Renal pelvis (tissue), 4 donors: ENCODE measurements around the gene RAB40C. TPM values are rescaled to one million over a fixed set of nuclear protein-coding genes. Genes with fewer than 3 reads are reported as not detected.

Source experiments
- DNase-seq: peaks from one replicate; pipeline ENCODE4 v3.0.0-alpha.2; 2013
- polyA plus RNA-seq, 3 donors: library from polyadenylated mRNA; unstranded; fragments of 120-200 nt; gene quantifications; one replicate each; pipeline ENCODE4 v1.2.1, GENCODE V29; 2013; ENCODE audit not compliant: insufficient read length in 3 of 3

Gene RAB40C
- polyA plus RNA-seq, 3 donors: 24.5 to 33.9 (median 24.6) TPM

DNA sequence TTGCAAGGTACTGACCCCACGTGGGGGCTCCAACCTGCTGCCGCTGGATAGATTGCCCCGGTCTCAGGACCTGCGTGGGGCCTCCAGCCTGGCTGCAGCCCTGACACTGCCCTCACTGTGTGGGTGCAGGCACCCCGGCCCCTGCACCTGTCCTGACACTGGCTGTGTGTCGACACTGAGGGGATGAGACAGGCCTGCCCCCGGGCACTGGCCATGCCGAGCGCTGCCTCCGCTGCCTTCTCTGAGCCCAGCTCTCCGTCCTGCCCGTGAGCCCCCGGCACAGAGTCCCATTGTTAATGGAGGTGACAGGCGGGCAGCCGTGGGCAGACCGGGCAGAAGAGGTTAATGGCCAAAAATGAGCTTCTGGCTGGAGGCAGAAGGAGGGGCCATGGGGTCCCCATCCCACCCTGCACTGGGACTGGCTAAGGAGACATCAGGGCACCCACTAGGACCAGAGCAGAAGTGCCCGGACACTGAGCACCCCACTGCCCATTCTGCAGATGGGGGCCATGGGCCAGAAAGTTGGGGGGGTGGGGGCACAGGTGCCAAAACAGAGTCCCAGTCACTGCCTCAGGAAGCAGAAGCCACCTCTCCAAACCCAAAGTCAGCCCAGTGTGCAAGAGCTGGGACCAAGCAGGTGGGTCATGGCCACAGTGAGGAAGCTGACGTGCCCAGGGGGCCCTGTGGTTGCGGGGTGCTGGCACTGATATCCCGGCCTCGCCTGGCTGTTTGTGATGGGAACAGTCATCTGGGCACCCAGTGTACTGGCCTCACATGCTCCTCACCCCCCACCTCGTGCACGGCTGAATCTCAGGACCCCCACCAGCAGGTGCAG, 32.2 kb upstream of the RAB40C start:
- DNase-seq: no peak

DNA sequence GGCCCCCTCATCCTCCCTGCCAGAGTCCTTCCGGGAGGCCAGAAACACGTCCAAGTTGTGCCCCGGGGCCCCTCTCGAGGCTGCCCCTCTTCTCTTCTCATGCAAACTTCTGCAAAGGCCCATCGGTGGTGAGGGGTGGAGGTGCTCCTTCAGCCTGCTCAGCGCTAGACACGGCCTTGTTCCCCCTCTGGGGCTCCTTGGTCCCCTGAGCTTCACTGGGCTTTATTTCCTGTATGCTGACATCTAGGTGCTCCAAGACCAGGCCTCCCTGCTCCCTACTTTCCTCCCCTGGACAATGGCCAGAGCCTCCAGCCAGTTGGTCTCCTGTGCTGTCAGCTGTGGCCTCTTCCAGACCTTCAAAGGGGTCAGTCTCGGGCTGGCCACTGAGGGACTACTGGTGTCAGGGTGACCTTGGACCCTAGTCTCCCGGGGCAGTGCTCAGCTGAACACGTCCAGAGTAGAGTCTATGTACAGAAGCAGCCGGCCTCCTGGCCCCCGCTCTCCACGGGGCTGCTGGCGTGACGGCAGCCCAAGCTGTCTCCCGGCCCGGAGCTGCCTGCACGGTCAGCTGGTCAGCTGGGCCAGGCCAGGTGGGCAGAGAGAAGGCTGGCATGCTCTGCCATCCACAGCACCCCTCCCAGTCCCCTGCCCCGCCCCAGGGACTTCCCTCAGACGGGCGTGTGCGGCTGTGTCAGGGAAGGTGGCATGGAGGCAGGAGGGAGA, 31.4 kb upstream of the RAB40C start:
- no peak for DNase-seq

DNA sequence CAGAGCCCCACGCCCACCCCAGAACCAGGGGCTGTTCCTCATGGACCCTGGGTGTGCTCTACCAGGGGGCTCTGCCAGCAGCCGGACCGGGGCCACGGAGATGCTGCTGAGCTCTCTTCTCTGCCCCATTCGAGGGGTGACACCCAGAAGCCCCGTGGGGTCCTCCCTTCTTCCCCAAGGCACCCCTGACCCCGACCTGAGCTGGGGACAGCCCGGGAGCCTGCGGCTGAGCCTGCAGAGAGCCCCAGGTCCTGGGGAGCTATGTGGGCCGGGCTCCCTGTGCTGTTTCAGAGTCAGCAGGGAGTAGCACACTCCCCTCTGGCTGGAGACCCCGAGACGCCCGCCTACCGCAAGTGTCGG, 30.9 kb upstream of the RAB40C start:
- no peak for DNase-seq

DNA sequence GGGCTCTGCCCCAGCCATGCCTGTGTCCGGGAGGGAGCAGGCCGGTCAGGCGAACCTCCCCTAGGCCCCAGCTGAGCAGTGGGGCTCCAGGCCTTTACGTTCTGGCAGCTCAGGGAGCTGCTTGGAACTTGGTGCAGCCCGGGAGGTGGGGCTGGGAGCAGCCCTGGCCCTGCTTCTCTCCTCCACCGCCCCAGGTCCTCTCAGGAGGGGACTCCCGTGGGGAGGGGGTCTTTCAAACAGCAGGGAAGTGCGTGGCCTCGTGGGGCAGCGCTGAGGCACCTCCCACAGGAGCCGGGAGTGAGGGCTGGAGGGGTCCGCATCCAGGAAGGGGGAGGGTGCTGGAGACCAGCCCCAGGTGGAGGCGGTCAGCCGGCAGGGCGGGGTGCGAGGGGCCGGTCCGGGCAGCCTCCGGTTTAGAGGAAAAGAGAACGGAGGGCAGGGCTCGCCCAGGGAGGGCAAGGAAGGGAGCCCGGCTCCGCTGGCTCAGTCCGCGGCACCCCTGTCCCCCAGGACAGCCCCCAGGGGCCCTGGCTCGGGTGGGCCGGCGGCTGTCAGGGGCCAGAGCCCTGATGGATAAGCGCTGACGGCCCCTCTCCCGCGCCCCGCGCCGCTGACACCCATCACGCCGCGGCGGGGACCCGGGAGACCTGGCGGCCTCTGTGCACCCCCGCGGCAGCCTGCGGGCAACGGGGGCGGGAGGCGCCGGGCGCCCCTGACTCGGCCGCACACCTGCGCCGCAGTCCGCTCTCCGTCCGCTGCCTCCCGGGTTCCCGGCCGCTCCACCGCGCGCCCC, 30.3 kb upstream of the RAB40C start:
- DNase-seq: no peak

DNA sequence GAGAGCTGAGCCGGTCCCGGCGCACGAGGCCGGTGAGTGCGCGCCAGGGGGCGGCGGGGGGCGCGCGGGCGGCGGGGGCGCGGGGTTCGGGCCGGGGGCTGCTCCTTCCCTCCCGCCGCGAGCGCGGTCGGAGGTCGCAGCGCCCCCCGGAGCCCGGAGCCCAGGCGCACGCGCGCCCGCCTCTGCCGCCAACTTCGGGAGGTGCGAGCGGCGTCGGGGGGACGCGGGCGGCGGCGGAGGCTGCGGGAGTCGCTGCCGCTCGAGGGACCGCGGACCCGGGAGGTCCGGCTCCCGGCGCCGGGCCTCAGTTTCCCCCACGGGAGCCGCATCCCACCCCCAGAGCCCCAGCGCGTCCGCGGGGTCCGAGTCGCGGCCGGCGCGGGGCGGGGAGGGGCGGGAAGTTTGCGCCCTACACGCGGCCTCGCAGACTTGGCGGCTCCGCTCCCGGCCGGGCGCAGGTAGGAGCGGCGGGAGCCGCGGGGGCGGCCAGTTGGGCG, 29.6 kb upstream of the RAB40C start, which contains the start of gene PRR35:
Gene PRR35, plus strand, starts transcription at position 191 of the 497 bp plus-strand sequence. CDS start 2,901 bp downstream, outside the sequence.
- no peak for DNase-seq

DNA sequence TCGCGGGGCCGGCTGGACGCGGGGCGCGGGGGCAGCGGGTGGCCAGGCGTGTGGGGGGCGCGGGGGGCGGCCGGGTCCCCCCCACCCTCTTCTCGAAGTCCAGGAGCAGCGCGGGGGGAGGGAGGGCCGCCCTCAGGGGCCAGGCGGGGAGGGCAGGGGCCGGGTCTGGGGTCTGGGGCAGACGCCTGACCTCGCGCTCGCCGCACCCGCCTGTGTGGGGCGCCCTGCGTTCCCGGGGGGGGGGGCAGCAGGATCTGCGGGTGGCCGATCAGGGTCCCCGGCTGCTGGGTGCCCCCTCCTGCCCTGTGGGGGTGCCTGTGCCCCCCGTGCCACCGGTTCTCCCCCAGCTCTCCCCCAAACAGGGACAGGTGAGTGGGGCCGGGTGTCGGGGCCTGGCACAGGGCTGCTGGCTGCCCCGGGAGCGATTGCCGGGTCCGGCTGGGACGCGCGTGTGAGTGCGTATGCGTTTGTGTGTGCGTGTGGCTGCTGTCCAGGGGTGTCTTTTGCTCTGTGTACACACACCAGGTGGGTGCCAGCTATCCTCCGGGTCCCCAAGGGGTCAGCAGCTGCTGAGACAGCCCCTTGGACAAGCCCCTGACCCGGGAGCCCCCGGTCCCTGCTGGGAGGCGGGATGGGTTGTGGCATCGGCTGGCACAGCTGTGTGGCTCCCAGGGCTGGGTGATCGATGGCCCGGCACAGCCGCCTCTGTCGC, 29.0 kb upstream of the RAB40C start:
- no peak for DNase-seq

DNA sequence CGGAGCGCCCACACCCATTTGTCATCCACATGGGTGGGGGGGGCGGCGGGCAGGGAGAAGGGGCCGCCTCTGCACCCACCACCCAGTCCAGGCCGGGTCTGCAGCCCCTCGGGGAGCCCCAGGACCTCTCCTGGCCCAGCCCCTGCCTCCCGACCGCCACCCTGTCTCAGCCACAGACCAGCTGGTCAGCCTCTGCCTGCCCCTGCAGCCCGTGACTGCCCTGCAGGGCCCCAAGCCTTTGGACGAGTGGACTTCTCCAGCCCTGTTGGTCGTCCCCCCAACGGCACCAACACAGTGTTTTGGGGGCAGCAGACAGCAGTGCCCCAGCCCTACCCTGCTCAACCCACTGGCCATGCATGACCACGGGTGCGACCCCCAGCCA, 28.5 kb upstream of the RAB40C start:
- DNase-seq: no peak

DNA sequence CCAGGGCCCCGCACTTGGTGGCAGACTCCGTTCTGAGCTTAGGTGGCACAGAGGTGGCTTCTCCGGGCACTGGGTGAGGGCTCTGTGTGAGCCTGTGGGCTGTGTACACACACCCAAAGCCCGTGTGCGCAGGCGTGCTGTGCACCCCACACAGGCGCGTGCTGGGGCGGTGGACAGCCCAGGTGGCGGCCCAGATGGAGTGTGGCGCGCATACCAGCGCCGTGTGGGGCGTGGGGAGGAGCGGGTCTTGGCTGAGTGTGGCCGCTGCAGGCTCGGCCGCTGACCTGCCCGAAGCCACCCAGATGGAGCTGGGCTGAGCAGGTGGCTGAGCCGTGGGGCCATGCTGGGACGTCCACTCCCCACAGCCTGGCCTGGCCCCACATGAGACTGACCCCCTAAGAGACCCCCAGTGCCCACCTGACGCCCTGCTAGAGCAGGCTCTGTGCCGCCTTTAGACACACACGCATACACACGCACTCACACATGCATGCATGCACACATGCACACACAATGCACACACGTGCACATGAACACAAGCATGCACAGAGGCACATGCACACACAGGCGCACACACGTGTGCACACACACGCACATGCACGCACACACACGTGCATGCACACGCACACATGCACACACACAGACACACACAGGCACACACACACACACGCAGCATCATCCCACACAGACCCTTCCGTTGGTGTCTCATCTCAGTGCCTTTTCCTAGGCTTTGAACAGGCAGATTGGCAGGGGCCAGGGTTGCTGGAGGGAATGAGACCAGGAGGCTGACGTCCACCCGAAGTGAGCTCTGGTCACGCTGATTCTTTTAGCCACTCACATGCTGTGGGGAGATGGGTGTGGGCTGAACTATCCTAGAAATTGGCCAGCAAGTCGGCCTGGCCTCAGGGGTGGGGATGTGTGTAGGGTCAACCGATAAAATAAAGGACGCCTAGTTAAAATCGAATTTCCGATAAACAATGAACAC, 27.6 kb upstream of the RAB40C start:
- no peak for DNase-seq

DNA sequence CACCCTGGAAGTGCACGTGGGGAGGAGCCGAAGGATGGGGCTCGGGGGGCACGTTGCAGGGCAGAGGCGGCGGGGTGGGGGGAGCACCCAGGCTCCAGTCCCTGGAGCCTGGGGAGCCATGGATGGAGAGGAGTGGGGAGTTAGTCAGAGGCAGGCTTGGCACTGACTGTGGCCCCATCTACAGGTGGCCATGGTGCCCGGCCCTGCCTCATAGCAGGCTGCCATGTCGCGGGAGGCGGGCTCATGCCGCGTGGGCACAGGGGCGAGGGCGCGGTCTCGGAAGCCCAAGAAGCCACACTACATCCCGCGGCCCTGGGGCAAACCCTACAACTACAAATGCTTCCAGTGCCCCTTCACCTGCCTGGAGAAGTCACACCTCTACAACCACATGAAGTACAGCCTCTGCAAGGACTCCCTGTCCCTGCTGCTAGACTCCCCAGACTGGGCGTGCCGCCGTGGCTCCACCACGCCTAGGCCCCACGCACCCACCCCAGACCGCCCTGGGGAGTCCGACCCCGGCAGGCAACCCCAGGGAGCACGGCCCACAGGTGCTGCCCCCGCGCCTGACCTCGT, 26.7 kb upstream of the RAB40C start:
- no peak for DNase-seq

DNA sequence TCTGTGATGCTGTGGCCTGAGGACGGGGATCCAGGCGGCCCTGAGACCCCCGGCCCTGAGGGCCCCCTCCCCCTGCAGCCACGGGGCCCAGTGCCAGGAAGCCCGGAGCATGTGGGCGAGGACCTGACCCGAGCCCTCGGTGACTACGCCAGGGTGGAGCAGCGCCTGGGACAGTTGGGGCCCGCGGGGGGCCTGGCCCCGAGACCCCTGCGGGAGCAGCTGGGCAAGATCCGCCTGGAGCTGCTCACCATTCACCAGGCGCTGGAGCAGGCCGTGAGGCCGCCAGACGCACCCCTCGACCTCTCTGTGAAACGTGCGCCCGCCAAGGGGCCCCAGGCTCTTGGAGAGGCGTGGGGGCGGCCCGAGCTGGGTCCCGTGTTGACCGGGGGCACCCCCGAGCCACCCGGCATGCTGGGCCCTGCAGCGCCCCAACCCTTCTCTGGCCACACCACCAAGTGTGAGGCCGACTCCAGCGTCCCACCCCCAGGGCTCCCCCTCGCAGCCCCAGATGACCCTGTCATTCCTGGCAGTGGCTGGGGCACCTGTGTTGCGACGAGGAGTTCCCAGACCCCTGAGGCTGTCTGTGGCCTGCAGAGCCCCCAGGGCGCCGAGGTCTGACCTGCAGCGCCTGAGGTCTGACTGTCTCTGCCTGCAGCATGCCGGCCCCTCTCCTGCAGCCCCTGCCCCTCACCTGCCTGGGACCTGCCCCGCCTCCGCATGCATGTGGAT, 25.0 kb upstream of the RAB40C start:
- DNase-seq: no peak

DNA sequence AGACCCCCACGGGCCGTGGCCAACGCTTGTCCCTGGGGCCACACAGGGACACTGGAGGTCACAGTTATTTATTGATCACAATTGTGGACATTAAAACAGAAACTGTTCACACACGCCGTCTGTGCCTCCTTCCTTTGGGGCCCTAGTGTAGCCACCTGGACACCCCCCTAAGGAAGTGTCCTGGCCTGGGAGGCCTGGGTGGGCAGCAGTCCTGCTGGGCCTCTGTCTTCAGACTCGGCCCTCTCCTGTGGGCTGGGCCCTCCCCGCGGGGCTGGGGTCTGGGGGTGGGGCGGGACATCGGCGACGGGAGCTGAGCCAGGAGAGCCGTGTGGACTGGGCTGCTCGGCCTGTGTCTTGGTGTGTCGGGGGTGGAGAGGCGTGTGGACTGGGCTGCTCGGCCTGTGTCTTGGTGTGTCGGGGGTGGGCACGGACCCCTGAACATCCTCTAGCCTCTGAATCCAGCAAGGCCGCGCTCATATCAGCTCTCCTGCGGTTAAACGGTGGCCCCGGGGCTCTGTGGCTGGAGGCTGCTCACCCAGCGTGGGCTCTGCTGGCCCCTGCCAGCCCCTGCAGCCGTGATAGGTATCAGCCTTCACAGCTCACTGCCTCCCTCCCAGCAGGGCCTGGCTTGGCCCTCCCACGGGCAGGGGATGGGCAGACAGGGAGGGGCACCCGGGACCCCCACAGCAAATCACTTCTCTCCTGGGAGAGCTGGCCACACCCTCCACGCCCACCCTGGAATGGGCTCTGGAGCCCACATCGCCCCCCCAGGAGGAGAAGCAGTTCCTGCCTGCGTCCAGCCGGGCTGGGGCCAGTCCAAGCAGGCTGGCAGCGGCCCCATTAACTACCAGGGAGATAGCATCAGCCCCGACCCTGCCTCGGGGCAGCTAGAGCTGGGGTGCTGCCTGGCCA, 24.2 kb upstream of the RAB40C start:
- peak; percentile 84 for DNase-seq

DNA sequence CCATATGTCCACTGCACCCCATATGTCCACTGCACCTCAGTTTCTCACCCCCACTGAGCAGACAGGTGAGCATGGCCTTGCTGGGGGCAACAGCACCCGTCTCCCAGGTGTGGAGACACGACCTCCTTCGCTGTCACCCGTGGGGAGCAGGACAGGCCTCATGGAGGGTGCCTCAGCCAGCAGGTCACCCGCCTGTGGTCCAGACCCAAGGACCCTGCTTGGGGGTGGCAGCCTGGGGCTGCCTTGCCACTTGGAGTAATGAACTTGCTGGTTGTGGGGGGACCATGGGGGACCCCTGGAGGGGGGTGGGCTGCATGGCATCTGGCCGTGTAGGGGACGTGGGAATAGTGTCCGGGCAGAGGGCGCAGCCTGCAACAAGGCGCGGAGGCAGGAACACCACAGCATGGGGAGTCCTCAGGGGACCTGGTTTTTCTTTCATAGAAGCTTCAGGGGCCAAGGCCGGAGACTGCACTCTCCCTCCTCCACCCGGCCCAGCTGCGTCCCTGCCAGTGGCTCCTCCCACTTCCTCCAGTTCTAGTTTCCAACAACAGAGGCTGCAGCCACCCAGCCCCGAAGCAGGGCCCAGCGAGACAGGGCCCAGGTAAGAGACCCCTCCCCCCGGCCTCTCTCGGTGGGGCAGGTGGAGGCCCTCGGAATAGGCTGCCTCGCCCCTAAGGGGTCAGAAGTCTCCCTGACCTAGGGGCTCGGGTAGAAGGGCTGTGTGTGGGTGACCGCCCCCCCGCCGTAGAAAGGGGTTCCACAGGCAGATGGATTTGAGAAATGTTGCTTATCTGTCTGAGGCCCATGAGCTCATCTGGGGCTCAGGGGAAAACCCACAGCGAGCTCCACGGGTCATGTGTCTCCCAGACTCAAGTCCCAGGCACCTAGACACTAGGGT, 23.1 kb upstream of the RAB40C start, which contains the start of gene NHLRC4:
Gene NHLRC4, plus strand, starts transcription at position 531 of the 898 bp plus-strand sequence. CDS start 1,043 bp downstream, outside the sequence.
- peak; percentile 77 for DNase-seq

DNA sequence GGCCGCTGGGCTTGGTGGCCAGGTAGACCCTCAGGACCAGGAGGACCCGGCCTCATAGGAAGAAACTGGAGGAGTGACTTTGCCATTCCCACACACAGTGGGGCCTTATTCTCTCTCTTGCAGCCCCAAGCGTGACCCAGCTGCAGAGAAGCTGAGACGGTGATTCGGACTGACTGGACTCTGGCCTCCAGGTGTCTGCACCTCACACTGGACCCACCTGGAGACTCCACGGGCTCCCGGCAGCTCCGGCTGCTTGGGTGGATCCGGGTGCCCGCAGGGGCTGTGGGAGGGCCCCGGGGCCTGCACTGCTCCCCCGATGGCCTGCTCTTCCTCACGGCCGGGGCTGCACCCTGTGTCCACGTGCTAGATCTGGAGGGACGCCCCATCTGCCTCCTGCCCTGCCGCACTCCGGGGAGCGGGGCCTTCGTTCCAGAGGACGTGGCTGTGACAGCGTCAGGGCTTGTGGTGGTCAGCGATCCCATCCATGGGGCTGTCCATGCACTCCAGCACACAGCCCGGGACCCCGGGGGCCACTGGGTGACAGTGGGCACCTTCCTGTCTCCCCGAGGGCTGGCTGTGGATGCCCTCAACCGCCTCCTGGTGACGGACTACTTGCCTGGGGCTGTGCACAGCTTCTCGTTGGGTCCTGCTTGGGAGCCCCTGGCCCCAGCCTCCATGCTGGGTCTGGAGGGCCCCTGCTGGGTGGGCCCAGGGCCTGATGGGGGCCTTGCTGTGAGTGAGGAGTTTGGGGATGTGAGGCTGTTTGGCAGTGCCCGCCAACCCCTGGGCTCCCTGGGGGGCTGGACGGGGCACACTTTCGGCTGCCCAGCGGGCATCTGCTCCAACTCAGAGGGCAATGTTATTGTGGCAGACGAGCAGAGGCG, 22.3 kb upstream of the RAB40C start:
- no peak for DNase-seq

DNA sequence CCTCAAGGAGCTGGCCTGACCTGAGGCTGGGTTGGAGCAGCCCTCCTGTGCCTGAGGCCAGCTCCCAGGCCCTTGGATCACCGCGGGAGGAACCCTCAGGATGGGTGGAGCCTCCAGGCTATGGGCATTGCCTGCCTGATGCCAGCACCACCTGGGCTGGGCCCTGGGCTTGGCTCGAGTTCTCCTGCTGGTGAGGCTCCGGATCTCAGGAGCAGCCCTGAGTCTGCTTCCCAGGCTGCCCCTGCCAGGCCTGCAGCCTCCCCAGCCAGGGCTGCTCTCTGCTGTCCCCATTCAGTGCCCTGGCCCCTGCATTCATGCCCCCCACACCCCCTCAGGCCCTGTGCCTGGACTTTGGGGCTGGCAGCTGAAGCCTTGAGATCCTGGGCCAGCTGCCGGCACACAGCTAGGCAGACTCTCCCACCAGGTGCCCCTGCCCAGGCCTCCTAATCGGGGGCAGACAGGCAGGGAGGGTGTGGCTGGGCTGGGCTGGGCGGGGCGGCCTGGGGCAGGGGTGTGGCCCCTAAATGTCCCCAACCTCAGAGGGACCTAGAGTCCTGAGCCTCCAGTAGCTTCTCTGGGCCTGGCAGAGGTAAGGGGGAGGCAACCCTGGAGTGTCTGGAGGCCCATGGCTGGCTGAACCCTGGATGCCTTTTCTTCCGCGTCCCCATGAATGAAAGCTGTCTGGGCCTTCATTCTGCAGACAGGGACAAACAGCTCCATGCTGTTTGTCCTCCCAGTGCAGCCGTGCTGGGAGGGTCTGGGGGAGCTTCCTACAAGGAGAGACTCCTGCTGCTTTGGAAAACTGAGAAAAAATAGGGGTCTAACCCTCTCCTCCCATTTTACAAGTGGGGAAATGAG, 21.2 kb upstream of the RAB40C start:
- DNase-seq: no peak
